ENCODE data around the gene LENG8. TPM values are rescaled to one million over a fixed set of nuclear protein-coding genes. Genes with fewer than 3 reads are reported as not detected.
A peak's percentile ranks its signal among the peaks of the same experiment; 100 is the strongest.

The LENG8 gene
- total and polyA plus RNA-seq, 2 of the 13 experiments (the other 11 are each of a cell fraction or from before 2014, with no cell fraction given), result 14.3 to 41.9 TPM

DNA sequence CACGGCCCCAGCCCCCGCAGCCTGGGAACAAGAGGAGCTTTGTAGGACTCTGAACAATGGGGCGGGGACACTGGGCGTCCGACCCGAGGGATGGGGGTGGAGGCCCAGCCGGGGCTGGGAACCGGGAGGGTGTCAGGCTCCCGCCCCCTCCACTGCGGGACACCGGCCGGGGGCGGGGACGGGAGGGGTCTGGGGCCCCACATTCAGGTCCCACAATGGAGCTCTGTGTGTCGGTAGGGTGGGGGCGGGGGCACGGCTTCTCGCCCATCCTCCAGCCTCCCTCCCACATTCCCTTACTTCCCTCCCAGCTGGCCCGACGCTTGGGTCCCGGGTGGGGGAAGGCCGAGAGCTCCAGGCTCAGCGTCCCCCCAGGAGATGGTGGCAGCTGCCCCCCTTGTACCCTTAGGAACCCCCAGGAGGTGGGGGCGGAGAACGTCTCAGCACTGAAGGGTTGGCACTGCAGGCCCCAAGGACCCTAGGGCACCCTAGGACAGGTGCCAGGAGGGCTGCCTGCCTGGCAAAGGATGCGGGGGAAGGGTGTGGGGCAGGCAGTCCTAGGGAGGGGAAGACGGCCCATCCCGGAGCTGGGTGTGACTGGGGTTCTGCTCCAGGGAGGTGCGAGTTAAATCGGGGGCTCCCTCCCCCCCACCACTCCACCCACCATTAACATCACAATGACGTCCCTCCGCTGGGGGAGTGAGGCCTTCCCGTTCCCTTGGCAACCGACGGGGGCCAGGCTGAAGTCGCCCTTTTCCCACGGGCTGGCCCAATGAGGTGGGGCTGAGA is 28.4 kb upstream of the LENG8 start (continued):
- TF ChIP-seq, protein P1, sequence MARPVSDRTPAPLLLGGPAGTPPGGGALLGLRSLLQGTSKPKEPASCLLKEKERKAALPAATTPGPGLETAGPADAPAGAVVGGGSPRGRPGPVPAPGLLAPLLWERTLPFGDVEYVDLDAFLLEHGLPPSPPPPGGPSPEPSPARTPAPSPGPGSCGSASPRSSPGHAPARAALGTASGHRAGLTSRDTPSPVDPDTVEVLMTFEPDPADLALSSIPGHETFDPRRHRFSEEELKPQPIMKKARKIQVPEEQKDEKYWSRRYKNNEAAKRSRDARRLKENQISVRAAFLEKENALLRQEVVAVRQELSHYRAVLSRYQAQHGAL (CRISPR knock-in tag; IDR thresholded peaks at IDR 0.05; ENCODE audit: not compliant biosample characterization), result no peak
- TF ChIP-seq, protein P2, sequence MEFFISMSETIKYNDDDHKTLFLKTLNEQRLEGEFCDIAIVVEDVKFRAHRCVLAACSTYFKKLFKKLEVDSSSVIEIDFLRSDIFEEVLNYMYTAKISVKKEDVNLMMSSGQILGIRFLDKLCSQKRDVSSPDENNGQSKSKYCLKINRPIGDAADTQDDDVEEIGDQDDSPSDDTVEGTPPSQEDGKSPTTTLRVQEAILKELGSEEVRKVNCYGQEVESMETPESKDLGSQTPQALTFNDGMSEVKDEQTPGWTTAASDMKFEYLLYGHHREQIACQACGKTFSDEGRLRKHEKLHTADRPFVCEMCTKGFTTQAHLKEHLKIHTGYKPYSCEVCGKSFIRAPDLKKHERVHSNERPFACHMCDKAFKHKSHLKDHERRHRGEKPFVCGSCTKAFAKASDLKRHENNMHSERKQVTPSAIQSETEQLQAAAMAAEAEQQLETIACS (CRISPR knock-in tag; IDR thresholded peaks at IDR 0.05), result no peak
- TF ChIP-seq, protein P3, sequence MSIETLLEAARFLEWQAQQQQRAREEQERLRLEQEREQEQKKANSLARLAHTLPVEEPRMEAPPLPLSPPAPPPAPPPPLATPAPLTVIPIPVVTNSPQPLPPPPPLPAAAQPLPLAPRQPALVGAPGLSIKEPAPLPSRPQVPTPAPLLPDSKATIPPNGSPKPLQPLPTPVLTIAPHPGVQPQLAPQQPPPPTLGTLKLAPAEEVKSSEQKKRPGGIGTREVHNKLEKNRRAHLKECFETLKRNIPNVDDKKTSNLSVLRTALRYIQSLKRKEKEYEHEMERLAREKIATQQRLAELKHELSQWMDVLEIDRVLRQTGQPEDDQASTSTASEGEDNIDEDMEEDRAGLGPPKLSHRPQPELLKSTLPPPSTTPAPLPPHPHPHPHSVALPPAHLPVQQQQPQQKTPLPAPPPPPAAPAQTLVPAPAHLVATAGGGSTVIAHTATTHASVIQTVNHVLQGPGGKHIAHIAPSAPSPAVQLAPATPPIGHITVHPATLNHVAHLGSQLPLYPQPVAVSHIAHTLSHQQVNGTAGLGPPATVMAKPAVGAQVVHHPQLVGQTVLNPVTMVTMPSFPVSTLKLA (IDR thresholded peaks at IDR 0.05), result no peak
- TF ChIP-seq, protein P4, sequence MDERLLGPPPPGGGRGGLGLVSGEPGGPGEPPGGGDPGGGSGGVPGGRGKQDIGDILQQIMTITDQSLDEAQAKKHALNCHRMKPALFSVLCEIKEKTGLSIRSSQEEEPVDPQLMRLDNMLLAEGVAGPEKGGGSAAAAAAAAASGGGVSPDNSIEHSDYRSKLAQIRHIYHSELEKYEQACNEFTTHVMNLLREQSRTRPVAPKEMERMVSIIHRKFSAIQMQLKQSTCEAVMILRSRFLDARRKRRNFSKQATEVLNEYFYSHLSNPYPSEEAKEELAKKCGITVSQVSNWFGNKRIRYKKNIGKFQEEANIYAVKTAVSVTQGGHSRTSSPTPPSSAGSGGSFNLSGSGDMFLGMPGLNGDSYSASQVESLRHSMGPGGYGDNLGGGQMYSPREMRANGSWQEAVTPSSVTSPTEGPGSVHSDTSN (CRISPR knock-in tag; IDR thresholded peaks at IDR 0.05), result no peak
- TF ChIP-seq ELF3 (CRISPR knock-in tag; IDR thresholded peaks at IDR 0.05), result peak; percentile 50; the same call in 1 of the 2 replicates
- TF ChIP-seq, protein P5, sequence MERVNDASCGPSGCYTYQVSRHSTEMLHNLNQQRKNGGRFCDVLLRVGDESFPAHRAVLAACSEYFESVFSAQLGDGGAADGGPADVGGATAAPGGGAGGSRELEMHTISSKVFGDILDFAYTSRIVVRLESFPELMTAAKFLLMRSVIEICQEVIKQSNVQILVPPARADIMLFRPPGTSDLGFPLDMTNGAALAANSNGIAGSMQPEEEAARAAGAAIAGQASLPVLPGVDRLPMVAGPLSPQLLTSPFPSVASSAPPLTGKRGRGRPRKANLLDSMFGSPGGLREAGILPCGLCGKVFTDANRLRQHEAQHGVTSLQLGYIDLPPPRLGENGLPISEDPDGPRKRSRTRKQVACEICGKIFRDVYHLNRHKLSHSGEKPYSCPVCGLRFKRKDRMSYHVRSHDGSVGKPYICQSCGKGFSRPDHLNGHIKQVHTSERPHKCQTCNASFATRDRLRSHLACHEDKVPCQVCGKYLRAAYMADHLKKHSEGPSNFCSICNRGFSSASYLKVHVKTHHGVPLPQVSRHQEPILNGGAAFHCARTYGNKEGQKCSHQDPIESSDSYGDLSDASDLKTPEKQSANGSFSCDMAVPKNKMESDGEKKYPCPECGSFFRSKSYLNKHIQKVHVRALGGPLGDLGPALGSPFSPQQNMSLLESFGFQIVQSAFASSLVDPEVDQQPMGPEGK (CRISPR knock-in tag; IDR thresholded peaks at IDR 0.05), result peak; percentile 98
- TF ChIP-seq ZNF343 (CRISPR knock-in tag; IDR thresholded peaks at IDR 0.05), result no peak
- no peak for TF ChIP-seq ZNF496 (CRISPR knock-in tag; IDR thresholded peaks at IDR 0.05; ENCODE audit: insufficient replicate concordance)
- no peak; the same call in 1 of the 2 replicates for TF ChIP-seq SSRP1 (CRISPR knock-in tag; IDR thresholded peaks at IDR 0.05)
- TF ChIP-seq RCOR2 (CRISPR knock-in tag; IDR thresholded peaks at IDR 0.05), result no peak
- no peak for TF ChIP-seq SP1 (IDR thresholded peaks at IDR 0.05)
- TF ChIP-seq SP1 (CRISPR knock-in tag; IDR thresholded peaks at IDR 0.05), result peak; percentile 47; the same call in 1 of the 2 replicates
- TF ChIP-seq ZNF20 (CRISPR knock-in tag; IDR thresholded peaks at IDR 0.05), result no peak
- TF ChIP-seq, protein P6, sequence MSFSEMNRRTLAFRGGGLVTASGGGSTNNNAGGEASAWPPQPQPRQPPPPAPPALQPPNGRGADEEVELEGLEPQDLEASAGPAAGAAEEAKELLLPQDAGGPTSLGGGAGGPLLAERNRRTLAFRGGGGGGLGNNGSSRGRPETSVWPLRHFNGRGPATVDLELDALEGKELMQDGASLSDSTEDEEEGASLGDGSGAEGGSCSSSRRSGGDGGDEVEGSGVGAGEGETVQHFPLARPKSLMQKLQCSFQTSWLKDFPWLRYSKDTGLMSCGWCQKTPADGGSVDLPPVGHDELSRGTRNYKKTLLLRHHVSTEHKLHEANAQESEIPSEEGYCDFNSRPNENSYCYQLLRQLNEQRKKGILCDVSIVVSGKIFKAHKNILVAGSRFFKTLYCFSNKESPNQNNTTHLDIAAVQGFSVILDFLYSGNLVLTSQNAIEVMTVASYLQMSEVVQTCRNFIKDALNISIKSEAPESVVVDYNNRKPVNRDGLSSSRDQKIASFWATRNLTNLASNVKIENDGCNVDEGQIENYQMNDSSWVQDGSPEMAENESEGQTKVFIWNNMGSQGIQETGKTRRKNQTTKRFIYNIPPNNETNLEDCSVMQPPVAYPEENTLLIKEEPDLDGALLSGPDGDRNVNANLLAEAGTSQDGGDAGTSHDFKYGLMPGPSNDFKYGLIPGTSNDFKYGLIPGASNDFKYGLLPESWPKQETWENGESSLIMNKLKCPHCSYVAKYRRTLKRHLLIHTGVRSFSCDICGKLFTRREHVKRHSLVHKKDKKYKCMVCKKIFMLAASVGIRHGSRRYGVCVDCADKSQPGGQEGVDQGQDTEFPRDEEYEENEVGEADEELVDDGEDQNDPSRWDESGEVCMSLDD (CRISPR knock-in tag; IDR thresholded peaks at IDR 0.05; ENCODE audit: borderline replicate concordance), result peak; percentile 44; the same call in 1 of the 2 replicates
- TF ChIP-seq, protein P7, sequence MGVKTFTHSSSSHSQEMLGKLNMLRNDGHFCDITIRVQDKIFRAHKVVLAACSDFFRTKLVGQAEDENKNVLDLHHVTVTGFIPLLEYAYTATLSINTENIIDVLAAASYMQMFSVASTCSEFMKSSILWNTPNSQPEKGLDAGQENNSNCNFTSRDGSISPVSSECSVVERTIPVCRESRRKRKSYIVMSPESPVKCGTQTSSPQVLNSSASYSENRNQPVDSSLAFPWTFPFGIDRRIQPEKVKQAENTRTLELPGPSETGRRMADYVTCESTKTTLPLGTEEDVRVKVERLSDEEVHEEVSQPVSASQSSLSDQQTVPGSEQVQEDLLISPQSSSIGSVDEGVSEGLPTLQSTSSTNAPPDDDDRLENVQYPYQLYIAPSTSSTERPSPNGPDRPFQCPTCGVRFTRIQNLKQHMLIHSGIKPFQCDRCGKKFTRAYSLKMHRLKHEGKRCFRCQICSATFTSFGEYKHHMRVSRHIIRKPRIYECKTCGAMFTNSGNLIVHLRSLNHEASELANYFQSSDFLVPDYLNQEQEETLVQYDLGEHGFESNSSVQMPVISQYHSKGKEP (CRISPR knock-in tag; IDR thresholded peaks at IDR 0.05), result no peak
- TF ChIP-seq SIN3A (IDR thresholded peaks at IDR 0.05; ENCODE audit: borderline replicate concordance, low read depth, low read length), result no peak
- TF ChIP-seq MATR3 (CRISPR knock-in tag; IDR thresholded peaks at IDR 0.05), result no peak

Data from HepG2 (cell line).